GOT3 (cell line): ENCODE results near the gene SCAF8.
"Not testable (repeated sequence)": the region's sequence is repeated elsewhere in the genome, so short reads cannot be mapped to it uniquely, and the experiment has no call there.

Source experiments
- DNase-seq: peaks from one replicate; lab custom pipeline; 2025; ENCODE audit warnings: mixed read lengths; lab: John Stamatoyannopoulos, UW

The SCAF8 gene

DNA sequence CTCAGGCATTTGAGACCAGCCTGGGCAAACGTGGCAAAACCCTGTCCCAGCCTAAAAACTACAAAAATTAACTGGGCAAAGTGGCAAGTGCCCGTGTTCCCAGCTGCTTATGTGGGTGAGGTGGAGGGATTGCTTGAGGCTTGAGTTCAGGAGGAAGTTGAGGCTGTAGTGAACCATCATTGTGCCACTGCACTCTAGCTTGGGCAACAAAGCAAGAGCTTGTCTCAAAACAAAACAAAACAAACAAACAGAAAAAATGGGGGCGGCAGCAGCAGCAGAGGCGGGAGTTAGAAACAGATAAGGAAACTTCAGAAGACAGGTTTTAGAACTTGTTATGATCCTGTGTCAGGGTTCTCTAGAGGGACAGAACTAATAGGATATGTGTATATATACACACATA lies 49.0 kb downstream of the SCAF8 start:
- DNase-seq, result no peak

DNA sequence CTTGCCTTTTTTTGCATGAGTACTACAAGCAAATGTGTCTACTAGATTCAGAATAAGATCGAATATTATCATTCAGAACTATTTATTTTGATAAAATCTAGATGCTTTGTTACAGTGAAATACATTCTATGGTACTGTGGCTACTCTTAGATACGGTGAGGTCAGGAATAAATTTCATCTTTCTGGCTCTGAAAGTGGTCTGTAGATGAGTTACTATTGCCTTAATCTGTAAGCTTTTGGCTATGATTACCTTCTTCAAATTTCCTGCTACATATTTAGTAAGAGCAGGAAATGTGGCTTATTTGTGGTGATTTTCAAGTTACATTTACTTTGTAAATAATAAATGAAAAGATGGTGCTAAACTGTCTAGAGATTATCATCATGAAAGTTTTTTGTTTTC lies 50.0 kb downstream of the SCAF8 start:
- no peak for DNase-seq

DNA sequence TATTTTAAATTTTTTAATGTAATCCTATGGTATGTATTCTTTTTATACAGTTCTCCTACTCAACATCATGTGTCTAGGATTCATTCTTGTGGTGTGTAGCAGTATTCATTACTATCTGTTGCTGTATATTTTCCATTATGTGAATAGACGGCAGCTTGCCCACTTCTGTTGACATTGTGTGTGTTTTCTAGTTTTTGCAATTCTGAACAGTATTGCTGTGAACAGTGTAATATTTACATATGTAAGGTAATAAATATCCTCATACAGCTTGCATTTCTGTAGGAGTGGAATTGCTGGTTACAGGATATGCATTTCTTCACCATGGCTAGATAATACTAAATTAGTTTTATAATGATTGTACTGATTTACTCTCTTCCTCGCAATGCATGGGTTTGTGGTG lies 51.9 kb downstream of the SCAF8 start:
- DNase-seq, result no peak

- DNase-seq, result no peak
Measured at GRCh38 chr6:154786144-154786868, 53.1 kb downstream of the SCAF8 start.

DNA sequence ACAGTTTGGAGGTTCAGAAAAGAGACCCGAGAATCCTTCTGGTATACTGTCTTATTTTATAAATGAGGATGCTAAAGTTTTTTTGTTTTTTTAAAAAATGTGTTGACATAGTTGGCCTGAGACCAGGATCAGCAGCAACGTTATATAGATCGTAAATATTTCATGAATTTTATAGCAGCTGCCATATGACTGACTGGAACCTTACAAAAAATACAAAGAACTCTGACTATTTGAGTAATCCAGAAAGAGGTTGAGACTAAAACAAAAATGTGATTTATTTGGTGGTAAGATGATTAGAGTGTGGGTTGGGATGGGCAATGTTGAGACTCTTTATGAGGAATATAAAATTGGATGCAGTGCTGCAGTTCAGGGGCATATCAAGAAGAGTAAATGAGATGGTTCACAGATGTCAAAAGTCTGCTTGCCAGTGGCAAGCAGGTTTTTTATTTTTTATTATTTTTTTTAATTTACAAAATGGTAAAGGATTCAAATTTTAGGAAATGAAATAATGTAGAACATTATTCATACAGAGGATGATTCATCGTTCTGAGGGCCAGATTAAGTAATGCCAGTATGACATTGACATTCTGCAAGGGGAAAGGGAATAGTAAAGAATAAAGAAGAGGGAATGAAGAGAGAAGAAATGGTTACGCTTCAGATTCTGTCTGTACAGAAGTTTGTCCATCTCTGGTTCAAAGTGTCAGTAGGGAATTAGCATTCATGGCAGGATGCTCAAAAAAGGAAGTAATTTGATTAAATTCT lies 58.5 kb downstream of the SCAF8 start:
- no peak for DNase-seq

DNA sequence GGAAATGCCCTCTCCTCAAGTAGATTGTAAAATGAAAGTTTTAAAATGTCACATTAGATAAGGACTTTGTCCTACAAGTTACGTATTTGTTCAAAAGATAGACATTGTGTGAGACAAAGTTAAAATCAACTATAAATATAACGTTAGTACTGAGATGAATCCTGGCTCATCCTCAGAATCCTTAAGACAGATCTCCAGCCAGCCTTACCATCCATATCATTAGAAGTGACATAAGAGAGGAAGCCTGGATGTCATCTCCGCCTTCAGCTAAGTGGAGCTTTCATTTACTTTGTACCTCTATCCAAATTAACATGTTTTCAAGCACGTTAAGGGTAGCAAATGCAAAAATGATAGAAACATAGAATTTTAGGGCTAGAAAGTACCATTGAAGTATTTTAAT lies 59.1 kb downstream of the SCAF8 start:
- no peak for DNase-seq

GRCh38 chr6:154792761-154793160 lies 59.5 kb downstream of the SCAF8 start:
- no peak for DNase-seq

- DNase-seq, result no peak
Measured at GRCh38 chr6:154796484-154796883, 63.3 kb downstream of the SCAF8 start.

DNA sequence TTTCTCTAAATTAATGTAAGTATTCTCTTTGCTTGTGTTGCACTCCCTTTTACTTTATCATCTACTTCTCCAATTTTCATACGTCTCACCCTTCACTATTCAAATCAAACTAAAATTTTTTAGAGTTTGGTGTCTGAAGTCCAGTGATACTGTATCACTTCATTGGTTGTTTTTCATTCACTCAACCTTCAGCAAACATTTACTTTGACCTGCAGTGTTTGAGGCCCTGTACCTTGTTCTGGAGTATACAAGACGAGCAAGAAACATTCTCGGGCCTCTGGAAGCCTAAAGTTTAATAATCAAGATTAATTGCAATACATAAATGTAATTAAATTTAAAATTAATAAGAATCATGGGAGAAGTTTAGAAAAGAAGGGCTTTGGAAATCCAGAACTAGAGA lies 64.6 kb downstream of the SCAF8 start:
- no peak for DNase-seq

- no peak for DNase-seq
Measured at GRCh38 chr6:154800338-154800737, 67.1 kb downstream of the SCAF8 start.

DNA sequence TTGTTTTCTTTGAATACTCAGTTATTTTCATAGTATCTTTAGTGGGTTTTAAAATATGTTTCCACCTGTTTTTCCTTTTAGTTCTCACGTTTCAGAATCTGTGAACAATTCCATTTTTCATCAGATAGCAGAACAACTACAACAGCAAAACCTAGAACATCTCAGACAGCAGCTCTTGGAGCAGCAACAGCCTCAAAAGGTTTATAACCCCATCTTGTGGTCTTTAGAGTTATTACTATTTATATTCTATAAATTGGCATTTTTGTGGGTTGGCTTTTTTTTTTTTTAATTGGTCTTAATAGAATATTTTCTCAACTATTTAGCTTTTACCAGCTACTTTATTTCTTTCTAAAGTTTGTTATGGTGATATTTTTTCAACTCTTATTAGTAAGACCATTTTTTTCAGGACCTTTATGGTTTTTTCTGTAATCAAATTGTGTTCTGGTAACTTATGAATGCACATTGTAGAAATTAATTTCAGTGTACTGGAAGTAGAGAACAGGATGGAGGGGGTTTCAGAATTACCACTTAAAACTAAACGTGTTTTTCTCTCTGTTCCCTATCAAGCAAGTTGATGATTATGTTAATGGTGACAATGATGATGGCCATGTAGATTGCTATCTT lies 72.2 kb downstream of the SCAF8 start:
- DNase-seq, result no peak

DNA sequence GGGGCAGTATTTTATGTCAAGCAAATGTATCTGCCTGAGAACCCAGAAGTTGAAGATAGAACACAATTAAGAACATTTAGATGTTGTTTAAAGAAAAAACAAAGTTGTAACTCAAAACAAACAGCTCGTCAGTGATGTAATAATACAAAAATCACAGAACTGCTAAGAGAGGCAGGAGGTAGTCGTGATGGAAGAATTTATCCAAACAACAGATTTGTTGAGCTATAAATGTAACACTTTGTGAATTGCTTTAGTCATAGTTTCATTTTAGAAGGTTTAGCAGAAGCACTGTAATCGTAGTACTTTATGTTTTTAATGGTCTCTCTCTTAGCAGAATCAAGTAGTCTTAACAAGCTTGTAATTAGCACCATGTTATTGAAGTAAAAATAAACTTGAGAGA lies 73.6 kb downstream of the SCAF8 start:
- no peak for DNase-seq

DNA sequence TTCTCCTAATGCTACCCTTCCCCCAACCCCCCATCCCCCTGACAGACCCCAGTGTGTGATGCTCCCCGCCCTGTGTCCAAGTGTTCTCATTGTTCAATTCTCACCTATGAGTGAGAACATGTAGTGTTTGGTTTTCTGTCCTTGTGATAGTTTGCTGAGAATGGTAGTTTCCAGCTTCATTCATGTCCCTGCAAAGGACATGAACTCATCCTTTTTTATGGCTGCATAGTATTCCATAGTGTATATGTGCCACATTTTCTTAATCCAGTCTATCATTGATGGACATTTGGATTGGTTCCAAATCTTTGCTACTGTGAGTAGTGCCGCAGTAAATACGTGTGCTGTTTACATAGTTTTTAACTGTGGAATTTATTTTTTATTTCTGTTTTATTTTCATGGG lies 78.4 kb downstream of the SCAF8 start:
- DNase-seq, result not testable (repeated sequence)

DNA sequence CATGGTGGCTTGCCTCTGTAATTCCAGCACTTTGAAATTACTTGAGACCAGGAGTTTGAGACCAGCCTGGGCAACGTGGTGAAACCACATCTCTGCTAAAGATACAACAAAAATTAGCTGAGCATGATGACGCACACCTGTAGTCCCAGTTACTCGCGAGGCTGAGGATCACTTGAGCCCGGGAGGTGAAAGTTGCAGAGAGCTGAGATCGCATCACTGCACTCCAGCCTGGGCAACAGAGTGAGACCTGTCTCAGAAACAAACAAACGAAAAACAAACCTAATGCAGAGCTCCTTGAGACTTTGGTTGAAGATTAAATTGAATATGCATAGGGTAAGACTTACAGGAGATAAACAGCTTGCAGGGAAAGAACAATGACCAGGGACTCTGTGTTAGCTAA lies 80.8 kb downstream of the SCAF8 start:
- no peak for DNase-seq

GRCh38 chr6:154815938-154816820 lies 83.0 kb downstream of the SCAF8 start:
- DNase-seq, result no peak

DNA sequence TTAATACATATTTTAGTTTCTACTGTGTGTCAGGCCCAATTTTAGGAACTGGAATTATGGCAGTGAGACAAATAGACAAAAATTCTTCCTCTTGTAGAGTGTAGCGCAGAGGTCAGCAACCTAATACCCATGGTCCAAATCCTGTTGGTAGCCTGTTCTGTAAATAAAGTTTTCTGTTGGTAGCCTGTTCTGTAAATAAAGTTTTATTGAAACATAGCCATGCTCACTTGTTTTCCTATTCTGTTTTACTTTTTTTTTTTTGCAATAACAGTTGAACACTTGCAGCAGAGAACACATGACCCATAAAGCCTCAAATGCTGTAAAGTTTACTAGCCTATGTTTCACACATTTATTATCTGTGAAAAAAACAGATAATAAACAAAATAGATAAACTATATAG lies 87.9 kb downstream of the SCAF8 start:
- no peak for DNase-seq

DNA sequence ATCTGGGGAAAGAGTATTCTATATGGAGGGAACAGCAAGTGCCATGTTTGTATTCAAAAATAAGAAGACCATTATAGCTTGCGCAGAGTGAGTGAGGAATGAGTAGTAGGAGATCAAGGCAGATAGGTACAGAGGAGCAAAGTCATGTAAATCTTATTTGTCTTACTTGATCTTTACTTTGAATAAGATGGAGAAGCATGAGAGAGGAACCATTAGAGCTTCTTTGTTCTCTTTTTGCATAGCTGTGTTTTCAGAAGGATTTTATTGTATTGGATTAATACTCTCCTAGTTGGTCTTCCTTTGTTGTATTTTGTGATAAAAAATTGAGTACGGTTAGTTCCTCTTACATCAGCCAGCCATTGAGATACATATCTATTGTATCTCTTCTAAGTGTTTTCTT lies 88.4 kb downstream of the SCAF8 start:
- DNase-seq, result no peak

- no peak for DNase-seq
Measured at GRCh38 chr6:154822947-154823558, 89.8 kb downstream of the SCAF8 start.

- DNase-seq, result no peak
Measured at GRCh38 chr6:154824076-154824475, 90.9 kb downstream of the SCAF8 start.

GRCh38 chr6:154829970-154830369 lies 96.8 kb downstream of the SCAF8 start:
- DNase-seq, result no peak

- DNase-seq, result no peak
Measured at GRCh38 chr6:154830771-154831170, 97.6 kb downstream of the SCAF8 start.

DNA sequence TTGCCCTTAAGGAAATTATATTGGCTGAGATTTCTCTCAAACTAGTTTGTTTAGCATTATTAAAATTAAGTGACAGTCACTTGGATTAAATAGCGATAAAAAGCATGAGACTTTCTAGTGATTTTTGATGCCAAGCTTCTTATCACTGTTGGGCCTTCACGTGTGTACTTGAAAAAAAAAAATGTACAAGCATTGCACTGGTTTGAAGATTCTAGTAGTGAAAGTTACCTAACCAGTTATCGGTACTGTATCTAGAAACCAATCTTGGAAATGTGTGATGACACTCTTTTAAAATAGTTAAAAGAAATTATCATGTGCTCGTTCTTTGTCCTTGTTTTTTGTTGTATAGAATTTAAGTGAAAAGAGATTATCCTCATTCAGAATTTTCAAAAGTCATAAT lies 102.1 kb downstream of the SCAF8 start:
- DNase-seq, result no peak
